H1 (cell line): ENCODE data around the gene RAPGEF1. TPM values are rescaled to one million over a fixed set of nuclear protein-coding genes. Genes with fewer than 3 reads are reported as not detected.

Source experiments
- CTCF ChIA-PET: fragments of 300-600 bp; sonication (Branson Sonifier 250); formaldehyde crosslinking; loops from one replicate; lab custom pipeline; 2021; ENCODE audit not compliant: partially characterized antibody; lab: Charles Lee
- POLR2A ChIA-PET: fragments of 300-600 bp; sonication (Branson Sonifier 250); formaldehyde crosslinking; loops from one replicate; lab custom pipeline; 2021; ENCODE audit warnings: inconsistent platforms; ENCODE audit not compliant: partially characterized antibody; lab: Charles Lee
- DNase-seq, 2 experiments: peaks; one replicate each; pipeline versions ENCODE4 v3.0.0 to v3.0.0-alpha.2; 2010 to 2022; ENCODE audit warnings: low spot score in 2 of 2, low read depth in 1 of 2, mixed read lengths in 1 of 2
- FAIRE-seq: peaks from 2 replicates; lab custom pipeline; 2011; peaks lifted over from hg19 to GRCh38; lab: Jason Lieb, UNC
- H2AFZ ChIP-seq: 2 replicates; pipeline ENCODE4 v1.8.1; 2012; ENCODE audit warnings: low read length, inconsistent platforms
- H2AK5ac ChIP-seq: 2 replicates; pipeline ENCODE4 v1.6.1; 2013; ENCODE audit warnings: low read depth, low read length
- H2BK120ac ChIP-seq: replicated peaks from 2 replicates; pipeline ENCODE3; 2013; ENCODE audit warnings: low read depth, low read length, inconsistent platforms
- H2BK12ac ChIP-seq: 2 replicates; pipeline ENCODE4 v1.6.1; 2013; ENCODE audit warnings: low read depth, low read length
- H2BK15ac ChIP-seq: 2 replicates; pipeline ENCODE4 v1.6.1; 2013; ENCODE audit warnings: low read length
- H2BK20ac ChIP-seq: 2 replicates; pipeline ENCODE4 v1.6.1; 2013; ENCODE audit warnings: low read length
- H2BK5ac ChIP-seq: 2 replicates; pipeline ENCODE4 v1.6.1; 2013; ENCODE audit warnings: low read depth, low read length
- H3K14ac ChIP-seq: 2 replicates; pipeline ENCODE4 v1.6.1; 2013; ENCODE audit warnings: inconsistent platforms; ENCODE audit not compliant: insufficient read length
- H3K18ac ChIP-seq: 2 replicates; pipeline ENCODE4 v1.6.1; 2013; ENCODE audit warnings: low read length; ENCODE audit errors: extremely low read depth
- H3K23ac ChIP-seq: 2 replicates; pipeline ENCODE4 v1.6.1; 2013; ENCODE audit warnings: inconsistent platforms; ENCODE audit not compliant: insufficient read length
- H3K23me2 ChIP-seq: 2 replicates; pipeline ENCODE4 v1.6.1; 2013; ENCODE audit warnings: low read depth, low read length
- H3K27ac ChIP-seq: 2 replicates; pipeline ENCODE4 v1.6.1; 2011; ENCODE audit warnings: low read depth, low read length, inconsistent platforms
- H3K27me3 ChIP-seq, 4 experiments: replicated peaks in 1 of 4; 1 replicate in 1 of 4; 2 replicates in 3 of 4; pipeline versions ENCODE4 v1.6.1 to v1.8.1; 2011 to 2013; ENCODE audit warnings: low read length in 3 of 4, mild to moderate bottlenecking in 3 of 4, inconsistent platforms in 2 of 4, mixed read lengths in 2 of 4, moderate library complexity in 1 of 4; ENCODE audit not compliant: control insufficient read depth in 3 of 4, insufficient read depth in 3 of 4; ENCODE audit errors: extremely low read depth in 1 of 4
- H3K36me3 ChIP-seq, 4 experiments: 2 replicates each; pipeline versions ENCODE4 v1.6.1 to v1.8.1; 2011 to 2013; ENCODE audit warnings: mild to moderate bottlenecking in 4 of 4, low read length in 3 of 4, moderate library complexity in 2 of 4, control low read depth in 1 of 4, inconsistent platforms in 1 of 4; ENCODE audit not compliant: insufficient read depth in 4 of 4, control insufficient read depth in 2 of 4
- H3K4ac ChIP-seq: replicated peaks from 2 replicates; pipeline ENCODE3; 2013; ENCODE audit warnings: low read length, low read depth, mixed read lengths, inconsistent platforms; ENCODE audit not compliant: insufficient read length
- H3K4me1 ChIP-seq, 4 experiments: replicated peaks in 1 of 4; 1 replicate in 1 of 4; 2 replicates in 3 of 4; pipeline versions ENCODE4 v1.6.1 to v1.8.1; 2011 to 2013; ENCODE audit warnings: low read length in 3 of 4, inconsistent platforms in 2 of 4, mixed read lengths in 1 of 4; ENCODE audit not compliant: insufficient read depth in 4 of 4, control insufficient read depth in 3 of 4
- H3K4me2 ChIP-seq, 2 experiments: 2 replicates each; pipeline versions ENCODE4 v1.6.1 to v1.8.1; 2011 to 2013; ENCODE audit warnings: low read depth in 2 of 2, low read length in 2 of 2, control low read depth in 1 of 2, inconsistent platforms in 1 of 2, mild to moderate bottlenecking in 1 of 2; ENCODE audit not compliant: insufficient read depth in 1 of 2
- H3K4me3 ChIP-seq, 4 experiments: fragments of 200-600, 300-600 bp in 1 of 4; sonication (generic), shearing (Covaris generic), sonication (Bioruptor Twin) in 1 of 4; 2 replicates each; pipeline versions ENCODE4 v1.5.1 to v1.8.1; 2011 to 2016; ENCODE audit warnings: low read length in 4 of 4, low read depth in 3 of 4, control low read depth in 2 of 4, inconsistent platforms in 2 of 4, mild to moderate bottlenecking in 2 of 4, mixed read lengths in 1 of 4, moderate library complexity in 1 of 4; ENCODE audit not compliant: insufficient read depth in 2 of 4; ENCODE audit errors: extremely low read depth in 1 of 4
- H3K56ac ChIP-seq: replicated peaks from 2 replicates; pipeline ENCODE3; 2013; ENCODE audit warnings: low read depth, mild to moderate bottlenecking, mixed read lengths, low read length, inconsistent platforms; ENCODE audit not compliant: insufficient read length
- H3K79me1 ChIP-seq: 2 replicates; pipeline ENCODE4 v1.6.1; 2013; ENCODE audit warnings: low read depth, low read length, control low read depth
- H3K79me2 ChIP-seq, 2 experiments: 2 replicates each; pipeline versions ENCODE4 v1.6.1 to v1.8.1; 2012 to 2013; ENCODE audit warnings: low read length in 2 of 2, mild to moderate bottlenecking in 2 of 2, inconsistent platforms in 1 of 2; ENCODE audit not compliant: insufficient read depth in 2 of 2, control insufficient read depth in 1 of 2
- H3K9ac ChIP-seq, 4 experiments: replicated peaks in 1 of 4; 1 replicate in 1 of 4; 2 replicates in 3 of 4; pipeline versions ENCODE4 v1.6.1 to v1.8.1; 2011 to 2013; ENCODE audit warnings: low read depth in 3 of 4, low read length in 3 of 4, control low read depth in 2 of 4, mild to moderate bottlenecking in 2 of 4, moderate library complexity in 2 of 4, inconsistent platforms in 1 of 4; ENCODE audit errors: extremely low read depth in 1 of 4
- H3K9me3 ChIP-seq, 2 experiments: 2 replicates each; pipeline versions ENCODE4 v1.6.1 to v1.8.1; 2012 to 2013; ENCODE audit warnings: mild to moderate bottlenecking in 2 of 2, moderate library complexity in 2 of 2, control low read depth in 1 of 2, inconsistent platforms in 1 of 2, low read depth in 1 of 2, low read length in 1 of 2, mixed read lengths in 1 of 2; ENCODE audit not compliant: insufficient read depth in 2 of 2
- H4K20me1 ChIP-seq, 2 experiments: replicated peaks in 1 of 2; 2 replicates each; pipeline versions ENCODE3 to v1.8.1; 2011 to 2013; ENCODE audit warnings: inconsistent platforms in 2 of 2, low read length in 2 of 2, mild to moderate bottlenecking in 1 of 2; ENCODE audit not compliant: insufficient read depth in 2 of 2, control insufficient read depth in 1 of 2
- H4K5ac ChIP-seq: 2 replicates; pipeline ENCODE4 v1.6.1; 2013; ENCODE audit warnings: low read length, low read depth, mixed read lengths, inconsistent platforms; ENCODE audit not compliant: insufficient read length
- H4K8ac ChIP-seq: 2 replicates; pipeline ENCODE4 v1.8.0; 2013; ENCODE audit warnings: mild to moderate bottlenecking, moderate library complexity, low read length, inconsistent platforms; ENCODE audit not compliant: insufficient read depth; ENCODE audit errors: extremely low read depth
- H4K91ac ChIP-seq: replicated peaks from 2 replicates; pipeline ENCODE3; 2013; ENCODE audit warnings: low read length, mixed read lengths, inconsistent platforms; ENCODE audit not compliant: insufficient read length
- CHD2 ChIP-seq: IDR thresholded peaks from 2 replicates; pipeline ENCODE4 v1.6.1; 2012; ENCODE audit warnings: low read length, improper control_type of control experiment
- POU5F1 ChIP-seq: IDR thresholded peaks from 2 replicates; pipeline ENCODE4 v1.6.1; 2011; ENCODE audit warnings: low read depth, mild to moderate bottlenecking, low read length, moderate library complexity
- RXRA ChIP-seq: IDR thresholded peaks from 2 replicates; pipeline ENCODE4 v1.6.1; 2011; ENCODE audit warnings: low read depth, mild to moderate bottlenecking, low read length, moderate library complexity; ENCODE audit not compliant: insufficient read depth
- SUZ12 ChIP-seq: fragments of 200-600 bp; sonication (generic); IDR thresholded peaks from 2 replicates; pipeline ENCODE4 v1.6.1; 2012; ENCODE audit warnings: mild to moderate bottlenecking, inconsistent platforms, low read length, moderate library complexity, mixed read lengths
- WGBS, 2 experiments: shearing (Covaris generic) in 1 of 2; methylation state at CpG; one replicate each; pipeline versions ENCODE4 v1.1.6 to v1.1.7; 2013 to 2015; ENCODE audit warnings: low lambda C conversion rate in 2 of 2, mixed read lengths in 2 of 2, inconsistent platforms in 1 of 2, low coverage in 1 of 2, missing lambda C conversion rate in 1 of 2; ENCODE audit not compliant: insufficient replicate concordance in 2 of 2, insufficient coverage in 1 of 2, insufficient read length in 1 of 2; ENCODE audit errors: extremely low coverage in 1 of 2, missing lambda C conversion rate in 1 of 2; 5-methylcytosine and 5-hydroxymethylcytosine counted together
- polyA plus RNA-seq, 7 experiments: library from polyadenylated mRNA; depleted of rRNA in 3 of 7; stranded (reverse) in 5 of 7; unstranded in 2 of 7; fragments of >200 nt in 5 of 7; fragments of 200-250 nt in 2 of 7; gene quantifications; 1 replicate in 5 of 7; 2 replicates in 1 of 7; 4 replicates in 1 of 7; pipeline versions ENCODE4 v1.2.1 to v1.2.3, GENCODE V29; 2011 to 2013; ENCODE audit warnings: missing spikeins in 2 of 7, mixed read lengths in 2 of 7
- total RNA-seq: library from RNA; stranded (reverse); fragmentation: NEBNext Ultra II Directional; extraction: Animal tissue kit (Norgen Biotek cat#: 25700); gene quantifications from 2 replicates; pipeline ENCODE4 v1.2.1, GENCODE V29; 2021
- TF ChIP-seq, protein P1 (sequence below): IDR thresholded peaks from 2 replicates; pipeline ENCODE4 v1.6.1; 2011; ENCODE audit warnings: low read length, improper control_type of control experiment

RAPGEF1 gene
- total and polyA plus RNA-seq, 2 of the 8 experiments (the other 6 are each of a cell fraction or from before 2014, with no cell fraction given): 29.7 to 78.9 TPM

GRCh38 chr9:131745610-131746009 lies 5.7 kb upstream of the RAPGEF1 start:
- no peaks in the 10 kb centered on the region for H3K79me1 ChIP-seq
- no peak overlapping the region for H2BK15ac ChIP-seq
- DNase-seq: no peak
- no peak overlapping the region for H2BK5ac ChIP-seq
- H3K9ac ChIP-seq: no peak overlapping the region
- no peak overlapping the region for H3K56ac ChIP-seq
- H3K4me2 ChIP-seq: no peak overlapping the region
- ChIA-PET POLR2A (no interaction called here), CTCF (interaction anchor here (0.6 to 9.2 kb wide), 12 partner anchors 9 to 507 kb away, joined by 3 to 82 read pairs (median 4); no protein-coding TSS in a partner anchor)
- H3K9me3 ChIP-seq: peaks cover 0 to 3% of the 10 kb centered on the region in 2 experiments; a peak in 1 of 4 replicates
- H3K23me2 ChIP-seq: no peaks in the 10 kb centered on the region
- no peak overlapping the region for H3K23ac ChIP-seq
- no peaks in the 10 kb centered on the region for H3K4me1 ChIP-seq
- no peaks in the 10 kb centered on the region; a peak in 1 of 7 replicates for H3K27me3 ChIP-seq
- no peak overlapping the region for H2AK5ac ChIP-seq
- H4K5ac ChIP-seq: no peak overlapping the region
- 93% methylated on average over 2 of the region's 2 CpGs; no CpG with 5 or more reads in 1 of the 2 experiments for WGBS, 2 experiments
- FAIRE-seq: no peak
- no peak overlapping the region for H4K91ac ChIP-seq
- H3K18ac ChIP-seq: no peak overlapping the region
- no peaks in the 10 kb centered on the region for H4K20me1 ChIP-seq
- H2AFZ ChIP-seq: no peak overlapping the region
- no peaks in the 10 kb centered on the region for H3K36me3 ChIP-seq
- no peak overlapping the region for H4K8ac ChIP-seq
- H3K14ac ChIP-seq: no peak overlapping the region
- no peak overlapping the region for H2BK120ac ChIP-seq
- TF ChIP-seq, protein P1, sequence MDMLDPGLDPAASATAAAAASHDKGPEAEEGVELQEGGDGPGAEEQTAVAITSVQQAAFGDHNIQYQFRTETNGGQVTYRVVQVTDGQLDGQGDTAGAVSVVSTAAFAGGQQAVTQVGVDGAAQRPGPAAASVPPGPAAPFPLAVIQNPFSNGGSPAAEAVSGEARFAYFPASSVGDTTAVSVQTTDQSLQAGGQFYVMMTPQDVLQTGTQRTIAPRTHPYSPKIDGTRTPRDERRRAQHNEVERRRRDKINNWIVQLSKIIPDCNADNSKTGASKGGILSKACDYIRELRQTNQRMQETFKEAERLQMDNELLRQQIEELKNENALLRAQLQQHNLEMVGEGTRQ: no peak
- TF ChIP-seq RXRA (no peak), POU5F1 (no peak), SUZ12 (no peak), CHD2 (no peak)
- TF ChIP-seq, all 59 proteins: peak for 0
- Histone ChIP-seq H3K4ac (no peak overlapping the region), H3K27ac (no peak overlapping the region), H3K4me3 (no peak overlapping the region), H3K79me2 (no peaks in the 10 kb centered on the region), H2BK12ac (no peak overlapping the region), H2BK20ac (no peak overlapping the region)
